Stimulated activated CD4-positive, alpha-beta T cell treated with anti-CD3 and anti-CD28 coated beads, Interleukin-1b, Interleukin-23, amount 100 ng/mL, for 24 hours (primary cell): ENCODE data around the gene RNF130.

Source experiments
- DNase-seq, 4 experiments: peaks; one replicate each; pipeline ENCODE4 v3.0.0-alpha.2; 2020; ENCODE audit warnings: low read depth in 4 of 4, low spot score in 1 of 4

RNF130 gene

DNA sequence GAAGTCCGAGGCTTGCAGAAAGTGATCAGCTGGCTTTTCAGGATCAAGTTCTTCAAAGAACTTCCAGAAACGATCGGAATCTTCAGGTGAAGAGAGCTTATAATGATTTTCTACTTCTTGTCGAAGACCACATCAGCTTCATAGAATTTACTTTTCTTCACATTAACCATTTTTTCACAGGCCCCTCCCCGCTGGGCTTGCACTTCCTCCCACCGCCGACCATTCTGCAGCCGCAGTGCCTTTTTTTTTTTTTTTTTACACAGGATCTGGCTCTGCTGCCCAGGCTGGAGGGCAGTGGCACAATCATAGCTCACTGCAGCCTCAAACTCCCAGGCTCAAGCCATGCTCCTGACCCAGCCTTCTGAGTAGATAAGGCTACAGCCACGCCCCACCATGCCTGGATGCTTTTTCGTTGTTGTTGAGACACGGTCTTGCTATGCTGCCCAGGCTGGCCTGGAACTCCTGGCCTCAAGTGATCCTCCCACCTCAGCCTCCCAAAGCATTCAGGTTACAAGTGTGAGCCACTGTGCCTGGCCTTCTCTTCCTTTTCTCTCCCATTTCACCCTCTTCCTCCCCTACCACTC is 15.3 kb upstream of the RNF130 start:
- no peak for DNase-seq

DNA sequence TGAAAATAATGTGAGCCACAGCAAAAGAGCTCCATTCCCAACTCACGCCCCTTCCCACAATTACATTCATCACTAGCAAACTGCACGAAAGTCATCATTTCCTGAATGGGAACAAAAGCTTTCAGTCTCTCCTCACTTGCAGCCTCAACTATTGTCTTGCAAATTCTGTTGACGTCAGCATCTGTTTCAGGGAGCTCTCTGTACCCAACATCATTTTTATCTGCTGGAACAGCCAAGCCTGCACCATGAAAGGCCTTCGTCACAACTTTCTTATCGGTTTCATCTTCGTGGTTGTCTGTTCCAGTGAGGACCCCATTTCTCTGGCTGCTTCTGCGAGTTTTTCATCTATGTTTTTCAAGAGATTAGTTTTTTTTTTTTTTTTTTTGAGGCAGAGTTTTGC is 14.3 kb upstream of the RNF130 start:
- no peak for DNase-seq

DNA sequence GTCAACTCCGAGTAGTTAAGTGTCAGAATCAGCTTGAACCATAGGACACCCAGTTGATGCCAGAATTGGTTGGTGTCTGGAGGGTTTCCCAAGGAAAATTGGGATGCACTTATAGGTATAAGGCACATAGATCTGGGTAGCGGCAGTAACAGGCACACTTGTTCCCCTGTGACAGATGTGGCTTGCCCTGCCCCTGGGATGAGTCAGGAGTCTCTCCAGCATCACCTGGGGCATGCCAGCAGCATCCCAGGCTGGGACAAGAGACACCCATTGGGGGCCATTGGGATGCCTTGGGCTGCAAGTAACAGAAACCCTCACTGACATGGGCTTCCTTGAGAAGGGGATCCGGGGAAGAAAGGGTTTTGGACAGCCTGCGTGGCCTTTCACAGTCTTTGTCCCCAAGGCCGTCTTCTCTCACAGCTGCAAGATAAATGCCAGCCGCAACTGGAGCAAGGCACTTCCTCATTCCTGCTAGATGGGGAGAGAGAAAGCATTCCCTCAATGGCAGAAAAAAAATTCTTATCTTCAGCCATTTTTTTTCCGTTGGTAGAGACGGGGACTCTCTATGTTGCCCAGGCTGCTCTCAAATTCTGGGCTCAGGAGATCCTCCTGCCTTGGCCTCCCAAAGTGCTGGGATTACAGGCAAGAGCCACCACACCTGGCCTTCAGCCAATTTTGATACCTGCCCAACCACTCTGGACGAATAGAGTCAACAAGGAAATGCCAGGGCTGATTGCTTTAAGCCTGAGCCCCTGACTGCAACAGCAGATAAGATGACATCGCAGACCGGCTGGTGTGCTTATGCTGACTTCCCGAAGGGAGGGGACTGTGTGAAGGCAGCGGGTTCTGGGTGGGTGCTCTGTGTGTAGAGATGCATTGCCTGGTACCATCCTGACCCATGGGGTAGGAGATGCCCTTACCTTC is 13.3 kb upstream of the RNF130 start:
- DNase-seq: no peak

DNA sequence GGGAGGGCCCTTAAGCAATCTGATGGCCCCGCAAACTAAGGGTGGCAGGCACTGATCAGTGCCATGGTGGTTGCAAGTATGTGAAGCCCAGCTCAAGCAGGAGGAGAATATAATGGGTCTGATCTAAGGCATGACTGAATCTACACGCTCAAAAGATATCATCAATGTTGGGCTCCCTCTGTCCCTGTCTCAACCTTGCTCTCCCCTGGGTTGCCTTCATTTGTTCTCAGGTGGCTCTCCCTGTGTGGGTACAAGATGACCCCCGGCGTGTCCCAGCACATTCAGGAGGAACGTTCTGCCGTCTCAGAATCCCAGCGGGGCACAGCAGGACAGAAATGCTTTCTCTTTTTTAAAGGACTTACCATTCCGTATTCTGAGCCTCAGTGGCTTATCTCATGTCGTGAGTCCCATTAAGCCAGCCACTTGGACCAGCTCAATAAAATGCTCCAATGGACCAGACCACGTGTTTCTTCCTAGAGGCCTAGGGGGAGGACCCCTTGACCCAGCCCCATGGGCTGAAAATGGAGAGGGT is 12.0 kb upstream of the RNF130 start:
- no peak for DNase-seq

DNA sequence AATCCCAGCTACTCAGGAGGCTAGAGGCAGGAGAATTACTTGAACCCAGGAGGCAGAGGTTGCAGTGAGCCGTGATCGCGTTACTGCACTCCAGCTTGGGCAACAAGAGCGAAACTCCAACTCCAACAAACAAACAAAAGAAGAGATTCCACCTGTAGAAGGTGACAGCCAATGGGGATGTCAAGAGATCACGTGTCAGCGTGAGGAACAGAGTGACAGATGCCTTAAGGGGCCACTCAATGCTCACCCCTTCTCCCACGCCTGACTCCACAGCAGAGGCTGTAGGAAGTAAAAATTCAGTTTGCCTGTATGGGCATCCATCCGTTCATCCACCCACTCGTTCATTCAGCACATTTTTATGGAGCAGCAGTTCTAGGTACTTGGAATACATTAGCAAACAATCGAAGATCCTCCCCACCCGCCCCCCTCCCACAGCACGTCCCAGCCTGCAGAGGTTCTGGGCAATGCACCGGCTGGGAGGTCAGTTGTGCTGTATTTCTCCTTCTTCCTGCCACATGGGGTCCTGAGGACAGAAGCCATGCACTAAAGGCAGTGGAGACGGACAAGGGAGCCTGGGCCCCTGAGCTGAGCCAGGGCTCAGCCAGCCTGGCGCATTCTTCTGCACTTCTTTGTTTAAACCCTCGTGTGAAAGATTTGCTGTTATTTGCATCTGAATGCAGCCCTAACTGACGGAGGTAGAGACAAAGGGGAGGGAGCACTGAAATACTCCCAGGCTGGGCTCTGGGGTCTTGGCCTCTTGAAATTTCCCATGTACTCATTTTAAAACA is 11.3 kb upstream of the RNF130 start:
- no peak for DNase-seq

DNA sequence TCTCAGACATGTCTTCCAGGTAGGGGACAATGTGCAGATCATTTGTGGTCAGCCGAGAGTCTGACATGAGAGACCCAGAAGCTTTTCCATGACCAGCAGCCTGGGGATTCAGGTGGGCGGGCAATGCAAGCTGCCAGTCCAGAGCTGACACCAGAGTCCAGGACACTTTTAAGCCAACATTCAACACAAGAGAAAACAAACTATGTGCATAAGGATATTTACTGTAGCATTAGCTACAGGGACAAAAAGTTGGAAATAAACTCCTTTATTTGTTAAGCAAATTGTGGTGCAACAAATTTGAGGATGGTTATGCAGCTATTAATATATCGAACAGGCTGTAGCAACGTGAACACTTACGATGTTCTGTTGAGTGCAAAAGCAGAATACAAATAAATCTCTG is 9.9 kb upstream of the RNF130 start:
- no peak for DNase-seq

DNA sequence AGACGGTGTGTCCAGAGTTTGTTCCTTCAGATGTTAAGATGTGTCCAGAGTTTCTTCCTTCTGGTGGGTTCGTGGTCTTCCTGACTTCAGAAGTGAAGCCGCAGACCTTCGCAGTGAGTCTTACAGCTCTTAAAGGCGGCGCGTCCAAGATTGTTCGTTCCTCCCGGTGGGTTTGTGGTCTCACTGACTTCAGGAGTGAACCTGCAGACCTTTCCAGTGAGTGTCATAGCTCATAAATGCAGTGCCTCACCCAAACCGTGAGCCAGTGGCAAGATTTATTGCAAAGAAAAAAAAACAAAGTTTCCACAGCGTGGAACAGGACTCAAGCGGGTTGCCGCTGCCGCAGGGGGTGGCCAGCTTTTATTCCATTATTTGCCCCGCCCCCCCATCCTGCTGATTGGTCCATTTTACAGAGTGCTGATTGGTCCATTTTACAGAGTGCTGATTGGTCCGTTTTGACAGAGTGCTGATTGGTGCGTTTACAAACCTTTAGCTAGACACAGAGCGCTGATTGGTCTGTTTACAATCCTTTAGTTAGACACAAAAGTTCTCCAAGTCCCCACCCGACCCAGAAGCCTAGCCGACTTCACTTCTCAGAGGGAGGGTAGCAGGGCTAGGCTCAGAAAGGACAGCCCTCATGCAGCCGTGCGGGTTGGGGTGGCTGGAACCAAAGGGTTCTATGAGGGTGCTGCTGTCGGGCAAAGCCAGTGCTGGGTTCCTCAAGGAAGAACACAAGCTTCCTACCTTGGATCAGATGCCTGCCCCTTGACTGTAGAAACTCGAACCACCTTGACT is 9.1 kb upstream of the RNF130 start:
- DNase-seq: peak in 3 of 4 experiments; percentile 33 to 43 (median 37)

DNA sequence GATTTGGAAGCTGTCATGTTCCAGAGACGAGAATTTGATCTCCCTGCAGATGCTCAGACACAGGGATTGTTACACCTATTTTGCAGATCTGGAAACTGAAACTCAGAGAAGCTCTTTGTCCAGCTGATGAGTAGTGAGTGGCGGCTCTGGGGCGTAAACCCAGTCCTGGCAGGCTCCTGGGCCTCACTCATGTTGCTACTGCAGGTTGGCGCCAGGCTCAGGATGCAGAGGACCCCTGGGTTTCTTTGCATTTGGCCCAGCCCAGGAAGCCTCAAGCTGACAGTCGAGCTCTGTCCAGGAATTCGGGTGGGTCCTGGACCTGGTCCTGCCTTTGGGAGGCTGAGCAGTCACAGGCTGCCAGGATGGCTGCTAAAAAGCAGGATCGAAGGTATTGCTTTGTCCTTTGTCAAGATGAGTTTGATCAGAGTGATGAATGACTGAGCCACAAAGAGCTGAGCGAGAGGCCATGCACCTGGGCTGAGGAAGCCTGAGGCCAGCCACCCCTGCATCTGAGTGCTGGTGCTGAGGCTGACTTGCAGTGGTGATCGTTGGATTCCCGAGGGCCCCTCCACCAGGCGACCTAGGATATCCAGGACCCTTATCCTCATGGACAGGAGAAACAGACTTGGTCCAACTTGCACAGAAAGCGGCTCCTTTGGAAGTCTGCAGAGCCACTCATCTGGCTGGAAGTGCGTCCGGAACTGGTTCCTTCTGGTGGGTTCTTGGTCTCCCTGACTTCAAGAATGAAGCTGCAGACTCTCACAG is 8.3 kb upstream of the RNF130 start:
- no peak for DNase-seq

DNA sequence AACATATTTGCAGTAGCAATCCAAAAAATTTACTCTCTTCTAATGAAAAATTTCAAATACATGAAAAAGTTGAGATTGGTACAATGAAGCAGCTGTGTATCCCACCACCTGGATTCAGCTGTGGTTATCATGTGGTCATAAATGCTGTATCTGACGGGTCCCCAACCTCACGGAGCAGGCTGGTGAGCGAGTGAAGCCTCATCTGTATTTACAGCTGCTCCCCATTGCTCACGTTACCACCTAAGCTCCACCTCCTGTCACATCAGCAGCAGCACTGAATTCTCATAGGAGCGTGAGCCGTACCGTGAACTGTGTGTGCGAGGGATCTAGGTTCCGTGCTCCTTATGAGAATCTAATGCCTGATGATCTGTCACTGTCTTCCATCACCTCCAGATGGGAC is 6.8 kb upstream of the RNF130 start:
- DNase-seq: no peak

DNA sequence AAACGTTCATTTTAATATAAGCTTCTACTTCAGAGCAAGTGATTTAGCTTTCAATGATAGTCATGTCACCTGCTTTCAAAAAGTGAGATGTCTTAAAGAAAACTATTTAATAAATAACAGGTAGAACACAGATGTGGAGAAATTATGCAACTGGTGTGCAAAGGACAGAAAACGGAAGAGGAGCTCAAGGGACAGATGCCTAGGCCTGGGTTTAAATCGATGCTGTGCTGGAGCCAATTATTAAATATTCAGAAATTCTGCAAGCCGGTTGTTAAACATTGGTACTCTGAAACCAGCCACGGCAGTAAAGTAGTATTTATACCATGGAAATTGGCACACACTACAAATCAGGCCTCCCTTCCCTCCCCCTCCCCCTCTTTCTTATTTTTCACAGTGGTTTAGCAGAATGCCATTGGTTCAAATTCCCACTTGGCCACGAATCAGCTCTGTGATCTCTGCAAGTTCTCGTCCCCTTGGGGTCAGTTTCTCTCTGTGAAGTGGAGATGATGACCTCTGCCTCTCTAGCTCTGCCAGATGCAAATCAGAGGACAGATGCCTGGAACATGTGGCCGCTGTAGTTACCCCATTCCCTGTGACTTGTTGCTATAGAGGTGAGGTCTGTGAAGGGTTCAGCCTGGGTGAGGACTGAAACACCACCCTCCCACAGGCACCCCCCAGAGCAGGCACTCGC is 6.2 kb upstream of the RNF130 start:
- no peak for DNase-seq

DNA sequence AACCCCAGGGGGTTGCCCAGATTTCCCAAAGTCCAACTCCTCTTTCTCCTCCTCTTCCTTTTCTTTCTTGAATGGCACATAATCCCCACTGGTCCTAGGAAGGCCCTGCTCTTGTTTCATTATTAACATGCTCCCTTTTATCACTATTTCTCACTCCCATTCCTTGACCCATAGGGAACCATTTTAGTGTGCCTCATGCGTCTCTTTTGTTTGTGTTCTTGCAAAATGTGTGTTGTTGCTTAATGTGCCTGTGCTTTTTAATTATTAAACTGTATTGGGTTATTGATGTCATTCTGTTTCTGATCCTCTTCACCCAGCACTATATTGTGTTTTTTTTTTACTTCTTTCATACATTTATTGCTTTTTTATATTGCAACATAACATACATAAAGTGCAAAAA is 4.1 kb upstream of the RNF130 start:
- DNase-seq: no peak

DNA sequence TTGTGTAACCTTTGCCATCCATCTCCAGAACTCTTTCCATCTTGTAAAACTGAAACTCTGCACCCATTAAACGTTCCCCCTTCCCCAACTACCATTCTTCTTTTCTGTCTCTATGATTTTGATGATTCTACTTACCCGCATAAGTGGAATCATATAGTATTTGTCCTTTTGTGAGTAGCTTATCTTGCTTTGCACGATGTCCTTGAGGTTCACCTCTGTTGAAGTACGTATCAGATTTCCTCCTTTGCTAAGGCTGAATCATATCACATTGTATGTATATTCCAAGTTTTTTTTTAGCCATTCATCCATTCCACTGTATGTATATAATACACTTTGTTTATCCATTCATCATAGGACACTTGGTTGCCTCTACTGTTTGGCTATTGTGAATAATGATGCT is 2.9 kb upstream of the RNF130 start:
- DNase-seq: no peak

DNA sequence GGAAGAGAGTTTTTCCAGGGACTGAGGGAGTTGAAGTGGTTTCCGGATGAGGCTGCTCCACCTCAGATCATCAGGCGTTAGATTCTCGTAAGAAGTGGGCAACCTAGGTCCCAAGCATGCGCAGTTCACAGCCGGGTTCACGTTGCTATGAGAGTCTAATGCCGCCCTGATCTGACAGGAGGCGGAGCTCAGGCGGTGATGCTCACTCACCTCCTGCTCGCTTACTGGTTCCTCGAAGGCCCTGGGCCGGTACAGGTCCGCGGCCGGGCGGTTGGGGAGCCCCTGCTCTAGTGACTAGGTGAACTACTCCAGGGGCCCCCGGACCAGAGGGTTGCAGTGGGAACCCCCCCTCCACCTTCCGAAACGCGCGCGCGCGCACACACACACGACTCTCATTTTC is 997 bp upstream of the RNF130 start:
- no peak for DNase-seq

DNA sequence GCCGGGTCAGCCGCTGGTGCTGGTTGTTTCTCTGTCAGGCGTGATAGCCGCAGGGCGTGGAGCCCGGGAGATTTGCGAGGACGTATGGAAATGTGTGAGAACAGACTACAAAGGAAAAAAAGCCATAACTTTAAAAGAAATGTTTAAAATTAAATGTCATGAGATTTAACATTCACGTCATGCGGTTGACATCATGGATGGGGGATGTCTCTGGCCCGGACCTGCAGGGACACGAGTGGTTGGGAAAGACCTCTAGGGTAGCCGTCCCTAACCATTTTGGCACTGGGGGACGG is 643 bp upstream of the RNF130 start:
- no peak for DNase-seq

DNA sequence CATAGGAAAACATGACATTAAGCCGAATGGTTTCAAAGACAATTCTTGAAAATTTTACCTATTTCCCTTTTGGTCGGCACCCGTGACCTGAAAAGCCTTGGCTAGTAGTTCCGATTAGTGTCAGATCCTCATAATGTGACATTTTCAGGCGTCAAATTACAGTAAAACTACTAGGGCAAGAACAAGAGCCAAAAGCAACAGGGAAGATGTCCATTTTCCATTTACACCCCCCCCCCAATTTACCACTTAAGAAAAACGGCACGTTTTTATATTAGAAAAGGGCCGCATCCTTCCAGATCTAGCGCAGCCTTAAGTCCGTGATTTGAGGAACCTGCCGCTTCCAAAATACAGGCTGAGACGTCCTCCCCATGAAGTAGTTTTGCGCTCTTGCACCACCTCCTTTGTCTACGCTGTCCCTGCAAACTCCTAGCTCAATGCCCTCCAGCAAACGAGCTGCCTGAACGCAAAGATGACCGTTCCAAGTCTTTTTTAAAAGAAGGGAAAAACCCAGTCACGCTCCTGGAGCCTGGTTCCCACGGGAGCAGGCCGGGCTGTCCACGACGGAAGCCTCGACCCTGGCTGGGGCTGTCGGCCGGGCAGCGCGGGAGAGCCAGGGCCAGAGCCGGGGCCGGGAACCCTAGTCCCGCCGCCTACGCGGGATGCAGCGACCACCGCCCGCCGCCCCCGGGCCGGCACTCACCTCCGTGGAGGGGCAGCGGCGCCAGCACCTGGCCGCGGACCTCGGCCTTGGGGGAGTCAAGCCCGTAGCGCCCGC is 616 bp downstream of the RNF130 start:
- DNase-seq: no peak

DNA sequence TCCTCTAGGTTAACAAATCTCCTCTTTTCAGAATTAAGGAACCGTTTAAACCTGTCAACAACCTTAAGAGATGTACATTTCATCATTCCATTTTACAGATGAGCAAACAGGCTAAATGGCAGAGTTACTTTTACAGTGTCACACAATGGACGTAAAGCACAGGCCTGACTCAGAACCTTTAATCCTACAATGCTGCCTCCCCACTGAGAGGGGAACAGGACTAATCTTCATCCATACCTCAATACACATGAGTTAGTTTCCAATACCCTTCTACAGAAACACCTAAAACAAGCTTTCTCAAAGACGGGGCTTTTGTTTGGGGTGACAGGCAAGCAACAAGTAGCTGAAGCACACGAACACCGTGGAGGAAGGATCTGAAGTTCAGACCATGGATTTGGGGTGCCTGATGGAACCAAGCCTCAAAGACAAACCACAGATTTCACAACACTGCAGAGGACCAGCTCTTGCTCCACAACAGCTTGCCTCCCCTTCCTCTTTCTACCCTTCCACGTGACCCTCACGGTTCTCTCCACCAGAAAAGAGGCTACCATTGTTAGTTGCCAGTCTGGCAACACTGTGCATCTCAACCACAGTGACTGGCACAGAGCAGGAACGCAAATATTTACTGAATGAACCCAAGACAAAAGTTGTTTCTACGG is 1.8 kb downstream of the RNF130 start:
- no peak for DNase-seq

DNA sequence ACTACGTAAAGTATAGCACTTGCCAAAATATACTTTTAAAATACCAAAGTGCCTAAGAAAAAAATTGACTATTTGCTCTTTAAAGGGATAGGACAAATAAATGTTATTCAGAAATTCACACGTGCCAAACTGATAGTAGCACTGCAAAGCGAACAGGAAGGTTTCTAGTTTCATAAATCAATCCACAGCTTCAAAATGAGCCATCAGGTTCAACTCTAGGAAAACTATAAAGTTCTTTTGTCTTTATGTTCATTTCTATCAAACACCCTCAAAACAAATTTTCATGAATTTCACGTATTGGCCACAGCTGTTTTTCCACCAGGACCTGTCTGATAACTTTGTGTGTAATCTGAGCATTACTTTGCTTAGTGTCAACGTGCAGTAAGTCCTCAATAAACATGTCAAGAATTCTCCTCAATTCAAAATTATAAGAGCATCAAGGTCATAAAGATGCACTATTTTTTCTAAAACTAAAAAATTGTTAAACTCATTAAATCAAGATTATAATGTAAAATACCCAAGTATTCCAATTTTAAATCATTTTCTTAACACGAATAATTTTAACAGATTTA is 3.0 kb downstream of the RNF130 start:
- DNase-seq: no peak

DNA sequence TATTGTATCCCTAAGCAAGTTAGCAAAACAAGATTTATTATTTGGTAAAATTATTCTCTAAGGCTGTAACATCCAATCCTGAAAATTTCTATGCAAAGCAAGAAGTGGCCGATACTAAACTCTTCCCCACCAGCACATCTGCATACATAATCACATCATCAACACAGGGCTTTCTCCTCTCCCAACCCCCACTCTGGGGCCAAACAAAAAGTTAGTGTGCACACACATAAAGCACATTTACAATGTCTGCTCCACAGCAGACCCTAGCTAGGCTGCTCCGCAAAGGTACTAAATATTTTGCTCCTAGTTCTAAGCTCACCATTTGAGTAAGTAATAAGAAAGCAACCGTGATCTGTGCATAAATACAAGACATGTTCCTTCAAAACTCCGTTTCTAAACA is 3.6 kb downstream of the RNF130 start:
- no peak for DNase-seq
